ENCODE results near the gene TNFRSF1B. TPM values are rescaled to one million over a fixed set of nuclear protein-coding genes. Genes with fewer than 3 reads are reported as not detected.
A peak's percentile ranks its signal among the peaks of the same experiment; 100 is the strongest.

The TNFRSF1B gene
- polyA plus RNA-seq, 6 donors from 2014 or later: 29.0 to 54.0 (median 42.7) TPM

DNA sequence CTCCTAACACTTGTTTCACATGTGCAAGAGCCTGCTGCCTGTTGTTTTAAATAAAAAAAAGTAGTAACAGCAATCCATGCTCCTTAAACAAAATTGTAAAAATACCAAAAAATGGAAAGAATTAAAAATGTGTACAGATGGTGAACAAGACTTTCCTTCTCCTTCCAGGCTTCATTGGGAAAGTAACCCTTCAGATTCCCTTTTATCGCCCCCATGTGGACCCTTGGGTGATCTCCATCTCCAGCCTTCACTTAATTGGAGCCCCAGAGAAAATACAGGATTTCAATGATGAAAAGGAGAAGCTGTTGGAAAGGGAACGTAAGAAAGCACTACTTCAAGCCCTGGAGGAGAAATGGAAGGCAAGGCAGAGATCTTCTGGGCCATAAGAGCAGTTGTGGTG lies 77.3 kb downstream of the TNFRSF1B start:
- no peaks in the 10 kb centered on the region for H3K27me3 Mint-ChIP-seq
- DNase-seq (no peak), ATAC-seq (ENCODE audit: low read depth in 2 of 2) (no peak)
- peak overlapping the region in 1 of 6 donors; percentile 78 for H3K27ac Mint-ChIP-seq
- H3K9me3 Mint-ChIP-seq: no peaks in the 10 kb centered on the region
- H3K4me1 Mint-ChIP-seq: peaks cover 2 to 7% (median 6%) of the 10 kb centered on the region in 3 donors
- H3K36me3 Mint-ChIP-seq: peaks cover 21 to 26% of the 10 kb centered on the region in 2 donors
- no peak overlapping the region for H3K4me3 Mint-ChIP-seq

GRCh38 chr1:12244585-12244984 lies 77.8 kb downstream of the TNFRSF1B start:
- Mint-ChIP-seq H3K4me3 (peak overlapping the region in 1 of 8 donors; percentile 50), H3K36me3 (peaks cover 21 to 26% of the 10 kb centered on the region in 2 donors), H3K9me3 (no peaks in the 10 kb centered on the region), H3K4me1 (peaks cover 2 to 7% (median 6%) of the 10 kb centered on the region in 3 donors), H3K27ac (peak overlapping the region in 1 of 6 donors; percentile 44), H3K27me3 (no peaks in the 10 kb centered on the region)
- ATAC-seq (ENCODE audit: low read depth in 2 of 2): no peak
- no peak for DNase-seq

DNA sequence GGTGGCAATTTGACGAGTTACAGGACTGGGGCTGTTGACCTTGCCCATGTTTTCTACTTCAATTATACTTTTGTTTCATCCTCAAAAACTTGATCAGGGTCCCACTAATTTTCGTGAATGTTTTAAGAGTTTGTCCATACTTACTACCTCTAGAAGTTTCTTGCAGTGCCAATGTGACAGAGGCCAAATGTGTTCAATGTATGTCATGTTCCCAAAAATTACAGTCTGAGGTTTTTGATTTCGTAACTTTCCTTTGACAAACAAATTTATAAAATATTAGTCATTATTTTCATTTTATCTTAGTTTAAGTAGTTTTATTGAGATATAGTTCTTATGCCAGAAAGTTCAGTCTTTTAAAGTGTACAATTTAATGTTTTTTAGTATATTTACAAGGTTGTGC lies 78.3 kb downstream of the TNFRSF1B start:
- ATAC-seq (ENCODE audit: low read depth in 2 of 2): no peak
- Mint-ChIP-seq H3K27me3 (no peaks in the 10 kb centered on the region), H3K9me3 (no peaks in the 10 kb centered on the region), H3K4me1 (peaks cover 2 to 7% (median 6%) of the 10 kb centered on the region in 3 donors), H3K27ac (peak overlapping the region in 1 of 6 donors; percentile 44), H3K36me3 (peaks cover 21 to 26% of the 10 kb centered on the region in 2 donors), H3K4me3 (no peak overlapping the region)
- no peak for DNase-seq

- no peaks in the 10 kb centered on the region for H3K27me3 Mint-ChIP-seq
- peaks cover 27 to 30% of the 10 kb centered on the region in 2 donors for H3K36me3 Mint-ChIP-seq
- no peaks in the 10 kb centered on the region for H3K9me3 Mint-ChIP-seq
- no peak for ATAC-seq (ENCODE audit: low read depth in 2 of 2)
- no peak overlapping the region for H3K4me3 Mint-ChIP-seq
- no peak overlapping the region for H3K27ac Mint-ChIP-seq
- DNase-seq: no peak
- peaks cover 2 to 7% (median 6%) of the 10 kb centered on the region in 3 donors for H3K4me1 Mint-ChIP-seq
These were observed 78.9 kb downstream of the TNFRSF1B start for GRCh38 chr1:12245733-12246132.

- Mint-ChIP-seq H3K4me1 (peaks cover 0 to 10% (median 6%) of the 10 kb centered on the region in 3 donors), H3K9me3 (no peaks in the 10 kb centered on the region), H3K27me3 (no peaks in the 10 kb centered on the region), H3K36me3 (peaks cover 31 to 35% of the 10 kb centered on the region in 2 donors), H3K4me3 (no peak overlapping the region), H3K27ac (peak overlapping the region in 1 of 6 donors; percentile 51)
- DNase-seq (no peak), ATAC-seq (ENCODE audit: low read depth in 2 of 2) (no peak)
These were observed 79.8 kb downstream of the TNFRSF1B start for GRCh38 chr1:12246584-12246983.

DNA sequence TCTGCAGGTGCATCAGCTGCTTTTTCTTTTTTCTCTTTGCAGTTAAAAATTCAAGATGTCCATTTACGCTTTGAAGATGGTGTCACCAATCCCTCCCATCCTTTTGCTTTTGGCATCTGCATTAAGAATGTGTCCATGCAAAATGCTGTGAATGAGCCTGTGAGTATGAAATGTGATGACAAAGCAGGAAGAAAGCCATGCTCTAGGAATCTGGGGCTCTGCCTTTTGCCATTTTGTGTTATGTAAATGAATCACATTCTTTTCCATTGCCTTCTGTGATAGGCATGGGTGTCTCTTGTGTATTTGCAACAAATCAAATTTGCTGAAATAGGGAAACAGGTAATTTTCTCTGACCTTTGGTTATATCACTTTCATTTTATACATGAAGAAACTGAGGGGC lies 82.4 kb downstream of the TNFRSF1B start:
- no peak for DNase-seq
- Mint-ChIP-seq H3K27ac (no peak overlapping the region), H3K4me1 (peaks cover 0 to 9% (median 0%) of the 10 kb centered on the region in 3 donors), H3K4me3 (no peak overlapping the region), H3K36me3 (peaks cover 24 to 42% of the 10 kb centered on the region in 2 donors), H3K27me3 (no peaks in the 10 kb centered on the region), H3K9me3 (no peaks in the 10 kb centered on the region)
- ATAC-seq (ENCODE audit: low read depth in 2 of 2): no peak

- H3K4me3 Mint-ChIP-seq: no peak overlapping the region
- peaks cover 19 to 36% of the 10 kb centered on the region in 2 donors for H3K36me3 Mint-ChIP-seq
- no peaks in the 10 kb centered on the region for H3K9me3 Mint-ChIP-seq
- ATAC-seq (ENCODE audit: low read depth in 2 of 2) (no peak), DNase-seq (no peak)
- H3K27ac Mint-ChIP-seq: no peak overlapping the region
- H3K27me3 Mint-ChIP-seq: no peaks in the 10 kb centered on the region
- peaks cover 0 to 7% (median 0%) of the 10 kb centered on the region in 3 donors for H3K4me1 Mint-ChIP-seq
These were observed 83.0 kb downstream of the TNFRSF1B start for GRCh38 chr1:12249748-12250147.

- H3K4me1 Mint-ChIP-seq: peaks cover 0 to 3% (median 0%) of the 10 kb centered on the region in 3 donors
- no peaks in the 10 kb centered on the region for H3K9me3 Mint-ChIP-seq
- ATAC-seq (ENCODE audit: low read depth in 2 of 2) (no peak), DNase-seq (no peak)
- peaks cover 19 to 25% of the 10 kb centered on the region in 2 donors for H3K36me3 Mint-ChIP-seq
- H3K27ac Mint-ChIP-seq: no peak overlapping the region
- H3K4me3 Mint-ChIP-seq: no peak overlapping the region
- no peaks in the 10 kb centered on the region for H3K27me3 Mint-ChIP-seq
These were observed 84.7 kb downstream of the TNFRSF1B start for GRCh38 chr1:12251442-12251841.

DNA sequence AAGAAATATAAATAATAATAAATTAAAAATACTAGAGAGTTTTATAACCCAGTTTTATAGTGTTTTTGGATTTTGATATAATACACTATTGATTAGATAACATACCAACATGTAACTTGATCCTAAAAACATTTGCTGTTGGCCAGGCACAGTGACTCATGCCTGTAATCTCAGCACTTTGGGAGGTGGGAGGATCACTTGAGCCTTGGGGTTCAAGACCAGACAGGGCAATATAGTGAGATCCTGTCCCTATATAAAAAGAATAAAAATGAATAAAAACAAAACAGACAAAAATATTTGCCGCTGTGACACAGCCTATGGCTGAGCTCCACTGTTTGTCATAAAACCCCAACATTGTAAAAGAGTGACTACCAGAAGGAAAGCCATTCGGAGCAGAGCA lies 89.1 kb downstream of the TNFRSF1B start:
- ATAC-seq (ENCODE audit: low read depth in 2 of 2): no peak
- H3K36me3 Mint-ChIP-seq: peaks cover 34 to 47% of the 10 kb centered on the region in 2 donors

GRCh38 chr1:12258272-12258671 lies 91.5 kb downstream of the TNFRSF1B start:
- Mint-ChIP-seq H3K27ac (no peak overlapping the region), H3K27me3 (no peaks in the 10 kb centered on the region), H3K4me3 (no peak overlapping the region), H3K9me3 (no peaks in the 10 kb centered on the region), H3K36me3 (peaks cover 44 to 46% of the 10 kb centered on the region in 2 donors), H3K4me1 (no peaks in the 10 kb centered on the region)
- DNase-seq (no peak), ATAC-seq (ENCODE audit: low read depth in 2 of 2) (no peak)

More for the DNA sequence above, 89.1 kb downstream of the TNFRSF1B start:
- H3K9me3 Mint-ChIP-seq: no peaks in the 10 kb centered on the region
- DNase-seq: no peak
- H3K27ac Mint-ChIP-seq: no peak overlapping the region
- H3K4me3 Mint-ChIP-seq: no peak overlapping the region
- no peaks in the 10 kb centered on the region for H3K27me3 Mint-ChIP-seq
- H3K4me1 Mint-ChIP-seq: peaks cover 0 to 3% (median 0%) of the 10 kb centered on the region in 3 donors

Other genes with a start within 250 kb of the TNFRSF1B start
- gene KIAA2013, start 240.6 kb upstream of the TNFRSF1B start, polyA plus RNA-seq (ENCODE audit: low read depth in 6 of 6): 10 to 100 TPM; 36.9 to 70.6 (median 62.5) TPM
- 10 to 100 TPM in 1 of 6 donors, 1 to 10 TPM in 5; 4.9 to 10.4 (median 6.6) TPM for gene PLOD1, start 232.3 kb upstream of the TNFRSF1B start, polyA plus RNA-seq (ENCODE audit: low read depth in 6 of 6)
- gene MFN2, start 186.5 kb upstream of the TNFRSF1B start, polyA plus RNA-seq (ENCODE audit: low read depth in 6 of 6): 10 to 100 TPM; 27.5 to 39.9 (median 35.9) TPM
- gene MIIP, start 147.5 kb upstream of the TNFRSF1B start, polyA plus RNA-seq (ENCODE audit: low read depth in 6 of 6): 10 to 100 TPM; 28.9 to 41.4 (median 31.6) TPM
- gene TNFRSF8, start 103.7 kb upstream of the TNFRSF1B start, polyA plus RNA-seq (ENCODE audit: low read depth in 6 of 6): not detected
- 10 to 100 TPM in 4 of 6 donors, 1 to 10 TPM in 2; 7.6 to 14.6 (median 11.8) TPM for gene VPS13D, start 63.0 kb downstream of the TNFRSF1B start, polyA plus RNA-seq (ENCODE audit: low read depth in 6 of 6)